WI38 (cell line): ENCODE measurements around the gene PHACTR3.

Source experiments
- H3K4me3 ChIP-seq: 2 replicates; pipeline ENCODE4 v1.5.1; 2011; ENCODE audit warnings: low read depth, mild to moderate bottlenecking, control low read depth, low read length
- TF ChIP-seq, protein P1 (sequence below): IDR thresholded peaks from 2 replicates; pipeline ENCODE4 v1.5.1; 2012; ENCODE audit warnings: low read depth, mild to moderate bottlenecking, control low read depth, low read length

The PHACTR3 gene

DNA sequence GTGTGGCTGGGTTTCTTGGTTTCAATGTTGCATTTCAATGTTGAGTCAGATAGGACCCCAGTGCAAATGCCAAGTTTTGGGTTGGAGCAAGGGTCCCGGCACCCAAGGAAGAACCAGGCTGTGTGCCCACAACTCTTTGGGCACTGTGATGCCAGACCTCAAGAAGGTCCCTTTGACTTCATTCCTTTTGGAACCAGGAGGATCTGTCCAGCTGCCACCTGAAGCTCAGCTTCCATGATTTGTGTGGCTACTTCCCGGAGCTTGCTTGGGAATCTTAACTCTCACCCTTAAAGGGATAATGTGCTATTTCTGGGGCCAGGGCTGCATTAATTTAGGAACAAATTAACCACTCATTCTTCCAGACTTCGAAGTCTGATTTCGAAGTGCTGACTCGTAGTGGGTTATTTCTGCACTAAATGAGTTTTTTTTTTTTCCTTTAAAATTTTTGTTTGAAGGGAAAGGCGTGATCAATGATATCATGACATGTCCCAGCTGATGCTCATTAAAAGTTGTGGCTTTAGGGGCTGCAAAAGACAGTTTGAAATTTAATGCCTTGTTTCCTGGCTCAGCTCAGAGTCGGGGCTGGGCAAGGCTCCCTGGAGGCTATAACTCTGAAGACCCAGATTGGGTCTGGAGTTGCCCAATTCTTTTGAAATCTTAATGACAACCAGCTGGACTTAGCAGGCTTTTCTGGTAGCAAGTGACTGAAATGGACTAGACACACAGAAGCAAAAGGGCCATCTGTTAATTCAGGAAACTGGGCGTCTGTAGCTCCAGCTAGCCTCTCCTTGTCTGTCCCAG, 24.0 kb upstream of the PHACTR3 start:
- TF ChIP-seq, protein P1, sequence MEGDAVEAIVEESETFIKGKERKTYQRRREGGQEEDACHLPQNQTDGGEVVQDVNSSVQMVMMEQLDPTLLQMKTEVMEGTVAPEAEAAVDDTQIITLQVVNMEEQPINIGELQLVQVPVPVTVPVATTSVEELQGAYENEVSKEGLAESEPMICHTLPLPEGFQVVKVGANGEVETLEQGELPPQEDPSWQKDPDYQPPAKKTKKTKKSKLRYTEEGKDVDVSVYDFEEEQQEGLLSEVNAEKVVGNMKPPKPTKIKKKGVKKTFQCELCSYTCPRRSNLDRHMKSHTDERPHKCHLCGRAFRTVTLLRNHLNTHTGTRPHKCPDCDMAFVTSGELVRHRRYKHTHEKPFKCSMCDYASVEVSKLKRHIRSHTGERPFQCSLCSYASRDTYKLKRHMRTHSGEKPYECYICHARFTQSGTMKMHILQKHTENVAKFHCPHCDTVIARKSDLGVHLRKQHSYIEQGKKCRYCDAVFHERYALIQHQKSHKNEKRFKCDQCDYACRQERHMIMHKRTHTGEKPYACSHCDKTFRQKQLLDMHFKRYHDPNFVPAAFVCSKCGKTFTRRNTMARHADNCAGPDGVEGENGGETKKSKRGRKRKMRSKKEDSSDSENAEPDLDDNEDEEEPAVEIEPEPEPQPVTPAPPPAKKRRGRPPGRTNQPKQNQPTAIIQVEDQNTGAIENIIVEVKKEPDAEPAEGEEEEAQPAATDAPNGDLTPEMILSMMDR = no peak
- no peak overlapping the region for H3K4me3 ChIP-seq

DNA sequence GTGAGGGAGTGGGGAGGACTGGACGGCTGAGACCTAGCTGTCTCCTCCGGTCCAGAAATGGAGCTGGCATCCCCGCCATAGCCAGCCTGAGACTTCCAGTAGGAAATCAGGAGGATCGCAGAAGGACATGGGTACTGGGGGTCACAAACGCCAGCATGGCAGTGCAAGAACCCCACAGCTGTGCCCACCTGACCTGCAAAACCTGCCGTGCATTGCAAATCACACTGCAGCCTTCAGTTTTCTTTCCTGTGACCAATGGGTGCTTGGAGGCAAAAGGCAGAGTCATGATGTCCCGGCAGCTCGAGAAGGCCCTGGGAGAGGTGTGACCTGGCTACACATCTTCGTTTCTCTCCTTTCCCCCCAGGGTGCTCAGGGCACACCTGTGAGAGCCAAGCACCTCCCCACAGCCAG, 23.3 kb upstream of the PHACTR3 start:
- no peak overlapping the region for H3K4me3 ChIP-seq
- TF ChIP-seq, protein P1 = no peak

DNA sequence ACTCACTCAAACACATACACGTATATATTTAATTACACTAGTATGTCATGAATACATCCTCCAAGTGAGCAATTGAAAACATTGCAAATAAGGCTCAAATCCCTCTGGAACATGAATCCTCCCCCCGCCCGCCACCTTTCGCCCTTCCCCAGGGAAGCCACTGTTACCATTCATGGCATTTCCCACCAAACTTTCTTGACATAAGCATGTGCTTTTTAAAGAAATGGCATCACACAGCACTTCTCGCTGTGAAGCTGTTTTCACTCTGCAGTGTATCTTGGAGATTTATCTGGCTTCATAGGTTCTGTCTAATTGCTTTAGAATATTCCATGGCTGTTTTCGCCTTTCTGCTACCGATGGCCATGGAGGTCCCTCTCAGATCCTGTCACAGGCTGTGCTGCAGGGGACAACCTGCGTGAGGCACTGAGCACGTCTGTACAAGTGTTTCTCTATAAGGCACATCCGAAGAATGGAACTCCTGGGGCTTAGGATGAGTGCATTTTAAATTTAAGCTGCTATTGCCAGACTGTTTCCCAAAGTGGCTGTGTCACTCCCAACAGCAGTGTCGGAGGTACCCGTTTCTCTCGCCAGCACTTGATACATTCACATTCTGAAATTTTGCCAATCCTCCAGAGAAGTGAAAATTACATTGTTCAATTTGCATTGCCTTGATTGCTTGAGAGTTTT, 22.2 kb upstream of the PHACTR3 start:
- H3K4me3 ChIP-seq = no peak overlapping the region
- TF ChIP-seq, protein P1 = no peak

DNA sequence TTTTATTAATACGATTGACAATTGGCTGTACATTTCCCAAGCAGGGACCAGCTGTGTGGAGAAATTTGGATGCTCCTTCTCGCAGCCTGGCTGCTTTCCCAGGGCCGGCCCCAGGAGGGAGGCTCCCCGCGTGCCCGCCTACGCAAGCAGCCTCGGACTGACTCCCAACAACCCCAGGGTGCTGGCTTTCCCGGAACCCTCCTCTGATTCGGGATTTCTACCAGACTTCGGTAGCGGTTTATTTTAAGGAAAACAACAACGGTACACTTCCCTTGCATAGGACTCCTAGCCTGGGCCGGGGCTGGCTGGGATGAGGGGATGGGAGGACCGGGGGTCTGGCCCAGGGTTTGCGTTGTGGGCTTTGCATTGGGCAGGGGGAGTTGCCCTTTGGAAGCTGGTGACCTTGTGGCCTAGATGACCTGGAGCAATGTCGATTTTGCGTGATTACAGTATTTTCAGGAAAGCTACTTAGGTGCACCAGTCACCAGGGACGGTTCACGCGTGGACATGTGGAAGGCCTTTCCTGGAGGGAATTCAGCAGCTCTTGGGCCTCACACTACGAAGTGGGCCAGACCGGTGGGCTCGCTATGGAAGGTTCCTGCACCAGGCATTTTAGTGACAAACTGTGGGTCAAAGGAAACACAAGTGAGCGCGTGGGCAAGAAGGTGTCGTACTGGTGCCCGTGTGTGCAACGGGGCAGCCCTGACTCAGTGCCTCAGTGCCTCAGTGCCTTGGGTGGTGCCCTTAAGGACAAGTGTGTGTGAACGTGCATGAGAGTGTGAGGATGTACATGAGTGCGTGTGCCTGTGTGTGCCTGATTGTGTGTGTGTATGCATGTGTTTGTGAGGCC, 20.7 kb upstream of the PHACTR3 start:
- H3K4me3 ChIP-seq = no peak overlapping the region
- TF ChIP-seq, protein P1 = no peak

DNA sequence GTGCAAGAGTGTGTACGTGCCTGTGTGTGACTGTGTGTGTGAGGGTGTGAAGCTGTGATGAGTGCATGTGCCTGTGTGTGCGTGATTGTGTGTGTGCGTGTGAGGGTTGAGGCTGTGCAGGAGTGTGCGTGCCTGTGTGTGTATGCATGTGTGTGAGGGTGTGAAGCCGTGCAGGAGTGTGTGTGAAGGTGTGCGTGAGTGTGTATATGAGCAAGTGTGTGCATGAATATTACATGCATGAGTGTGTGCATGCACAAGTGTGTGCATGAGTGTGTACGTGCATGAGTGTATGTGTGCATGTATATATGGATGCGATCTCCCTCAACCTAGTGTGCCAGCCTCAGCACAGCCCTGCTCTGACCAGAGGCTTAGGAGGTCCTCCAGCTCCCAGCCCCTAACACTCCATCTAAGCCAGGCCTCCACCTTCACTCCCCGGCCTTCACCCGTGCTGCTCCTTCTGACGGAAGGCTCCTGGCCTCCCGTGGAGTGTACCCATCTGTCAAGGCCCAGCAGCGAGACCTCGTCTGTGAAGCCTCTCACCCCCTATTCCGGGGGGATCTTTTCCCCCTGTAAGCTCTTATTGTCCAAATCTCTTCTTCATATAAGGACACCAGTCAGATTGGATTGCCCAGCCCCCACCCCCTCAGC, 19.9 kb upstream of the PHACTR3 start:
- H3K4me3 ChIP-seq = no peak overlapping the region
- TF ChIP-seq, protein P1 = no peak

DNA sequence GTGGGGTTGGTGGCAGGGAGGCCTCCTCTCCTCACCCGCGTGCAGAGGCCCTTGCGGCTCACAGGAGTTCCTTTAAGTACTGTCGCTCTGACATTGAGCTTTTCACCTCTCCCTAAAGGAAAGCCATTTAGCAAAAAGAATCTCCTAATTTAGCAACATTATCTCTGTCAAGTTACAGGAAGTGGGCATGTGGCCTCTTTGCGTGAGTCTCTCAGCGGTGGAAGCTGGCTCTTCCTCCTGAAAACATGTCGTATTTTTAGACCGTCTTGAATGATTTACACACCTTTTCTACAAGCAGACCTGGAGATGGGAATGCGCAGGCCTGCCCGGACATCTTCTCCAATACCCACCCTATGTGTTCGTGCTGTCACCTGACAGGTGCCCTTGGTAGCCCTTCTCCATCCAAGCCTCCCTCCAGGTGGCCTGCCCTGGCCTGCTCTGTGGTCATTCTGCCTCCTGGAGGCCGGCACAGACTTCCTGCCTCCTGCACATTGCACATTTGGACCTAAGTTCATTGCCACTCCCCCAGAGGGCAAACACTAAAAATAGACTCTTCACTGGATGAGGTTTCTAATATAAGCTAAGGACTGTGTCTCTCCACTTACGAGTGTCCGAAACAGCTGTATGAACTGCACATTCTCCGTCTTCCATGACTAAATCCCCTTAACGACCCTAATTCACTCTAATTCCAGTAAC, 18.5 kb upstream of the PHACTR3 start:
- TF ChIP-seq, protein P1 = no peak
- H3K4me3 ChIP-seq = no peak overlapping the region
